ENCODE measurements around the gene ALOX5AP. TPM values are rescaled to one million over a fixed set of nuclear protein-coding genes. Genes with fewer than 3 reads are reported as not detected.

ALOX5AP gene
- total and polyA plus RNA-seq, 2 experiments from 2014 or later = 0.49 TPM; not detected in 1

- Histone ChIP-seq H3K27ac (no peak overlapping the region), H3K9me2 (ENCODE audit: insufficient read depth) (no peaks in the 10 kb centered on the region), H3K9me3 (ENCODE audit: low read depth) (no peaks in the 10 kb centered on the region), H3F3A (ENCODE audit: insufficient read depth) (no peaks in the 10 kb centered on the region), H3K4me2 (ENCODE audit: unreplicated experiment) (no peak overlapping the region), H3K4me3 (no peak overlapping the region), H3K27me3 (replicated peaks; ENCODE audit: insufficient read depth) (peaks cover 4% of the 10 kb centered on the region; the same call in 1 of the 2 replicates), H3K79me2 (ENCODE audit: insufficient read depth) (no peaks in the 10 kb centered on the region), H3K36me3 (ENCODE audit: low read depth) (no peaks in the 10 kb centered on the region), H2AFZ (no peak overlapping the region), H4K20me1 (ENCODE audit: insufficient read depth) (no peaks in the 10 kb centered on the region), H3K9ac (no peak overlapping the region), H3K4me1 (ENCODE audit: insufficient read depth) (no peaks in the 10 kb centered on the region)
- DNase-seq = no peak
- in situ Hi-C loops (cut with MboI) = no loop called here
- TF ChIP-seq EZH2phosphoT487 (IDR thresholded peaks at IDR 0.05; ENCODE audit: insufficient read depth, low read depth) (no peak), EZH2 (IDR thresholded peaks at IDR 0.05; ENCODE audit: insufficient read depth, poor library complexity, severe bottlenecking) (no peak)
These were observed 38.2 kb downstream of the ALOX5AP start for GRCh38 chr13:30773561-30773960.

- WGBS, 2 experiments (ENCODE audit: low coverage in 1 of 2, low lambda C conversion rate in 2 of 2, missing lambda C conversion rate in 2 of 2) = 83 to 90% methylated on average over 8 of the region's 8 CpGs
- H2AFZ ChIP-seq = no peak overlapping the region
- H4K20me1 ChIP-seq (ENCODE audit: insufficient read depth) = no peaks in the 10 kb centered on the region
- in situ Hi-C loops (cut with MboI) = no loop called here
- TF ChIP-seq EZH2 (IDR thresholded peaks at IDR 0.05; ENCODE audit: insufficient read depth, poor library complexity, severe bottlenecking) (no peak), EZH2phosphoT487 (IDR thresholded peaks at IDR 0.05; ENCODE audit: insufficient read depth, low read depth) (no peak)
- H3K9ac ChIP-seq = no peak overlapping the region
- no peaks in the 10 kb centered on the region for H3K79me2 ChIP-seq (ENCODE audit: insufficient read depth)
- H3K4me1 ChIP-seq (ENCODE audit: insufficient read depth) = no peaks in the 10 kb centered on the region
- DNase-seq = no peak
- H3K4me3 ChIP-seq = no peak overlapping the region
- no peak overlapping the region for H3K27ac ChIP-seq
- peaks cover 8% of the 10 kb centered on the region; the same call in 1 of the 2 replicates for H3K27me3 ChIP-seq (replicated peaks; ENCODE audit: insufficient read depth)
- H3K9me3 ChIP-seq (ENCODE audit: low read depth) = no peaks in the 10 kb centered on the region
- H3K4me2 ChIP-seq (ENCODE audit: unreplicated experiment) = no peak overlapping the region
- no peaks in the 10 kb centered on the region for H3F3A ChIP-seq (ENCODE audit: insufficient read depth)
- no peaks in the 10 kb centered on the region for H3K9me2 ChIP-seq (ENCODE audit: insufficient read depth)
- H3K36me3 ChIP-seq (ENCODE audit: low read depth) = no peaks in the 10 kb centered on the region
These were observed 38.9 kb downstream of the ALOX5AP start for GRCh38 chr13:30774214-30774730.

DNA sequence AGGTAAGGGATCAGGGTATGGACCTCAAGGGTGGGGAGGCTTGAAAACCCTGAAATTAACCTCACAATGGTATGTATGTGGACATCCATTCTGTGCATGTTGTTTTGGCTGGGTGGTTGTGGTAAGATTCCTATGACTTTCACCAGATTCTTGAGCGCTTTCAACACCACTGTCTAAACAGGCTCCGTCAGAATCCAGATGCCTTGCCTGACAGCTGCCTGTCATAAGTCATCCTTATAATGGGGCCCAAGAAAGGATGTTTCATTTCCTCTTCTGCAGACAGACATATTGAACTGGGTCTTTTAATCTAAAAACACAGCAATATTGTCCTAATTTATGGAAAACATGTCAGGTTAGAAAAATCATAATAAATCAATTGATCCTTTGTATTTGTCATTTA is 41.3 kb downstream of the ALOX5AP start:
- 84 to 93% methylated on average over 2 of the region's 2 CpGs for WGBS, 2 experiments (ENCODE audit: low coverage in 1 of 2, low lambda C conversion rate in 2 of 2, missing lambda C conversion rate in 2 of 2)
- no peak for DNase-seq

GRCh38 chr13:30779016-30779415 is 43.7 kb downstream of the ALOX5AP start:
- Histone ChIP-seq H3K27me3 (replicated peaks; ENCODE audit: insufficient read depth) (peaks cover 16% of the 10 kb centered on the region; the same call in 1 of the 2 replicates), H3K9me2 (ENCODE audit: insufficient read depth) (no peaks in the 10 kb centered on the region), H2AFZ (no peak overlapping the region), H3K9me3 (ENCODE audit: low read depth) (no peaks in the 10 kb centered on the region), H3K4me3 (no peak overlapping the region), H3K27ac (no peak overlapping the region), H3K9ac (no peak overlapping the region), H3K4me1 (ENCODE audit: insufficient read depth) (no peaks in the 10 kb centered on the region), H3K79me2 (ENCODE audit: insufficient read depth) (no peaks in the 10 kb centered on the region), H3K36me3 (ENCODE audit: low read depth) (no peaks in the 10 kb centered on the region), H3F3A (ENCODE audit: insufficient read depth) (no peaks in the 10 kb centered on the region), H4K20me1 (ENCODE audit: insufficient read depth) (no peaks in the 10 kb centered on the region), H3K4me2 (ENCODE audit: unreplicated experiment) (no peak overlapping the region)
- in situ Hi-C loops (cut with MboI) = no loop called here
- no peak for DNase-seq
- TF ChIP-seq EZH2phosphoT487 (IDR thresholded peaks at IDR 0.05; ENCODE audit: insufficient read depth, low read depth) (no peak), EZH2 (IDR thresholded peaks at IDR 0.05; ENCODE audit: insufficient read depth, poor library complexity, severe bottlenecking) (no peak)
- WGBS, 2 experiments (ENCODE audit: low coverage in 1 of 2, low lambda C conversion rate in 2 of 2, missing lambda C conversion rate in 2 of 2) = 59 to 63% methylated on average over 5 of the region's 5 CpGs

More for the DNA sequence above, 41.3 kb downstream of the ALOX5AP start:
- no peaks in the 10 kb centered on the region for H3K9me3 ChIP-seq (ENCODE audit: low read depth)
- H4K20me1 ChIP-seq (ENCODE audit: insufficient read depth) = no peaks in the 10 kb centered on the region
- in situ Hi-C loops (cut with MboI) = no loop called here
- H2AFZ ChIP-seq = no peak overlapping the region
- H3K9ac ChIP-seq = no peak overlapping the region
- H3K4me3 ChIP-seq = no peak overlapping the region
- H3K4me2 ChIP-seq (ENCODE audit: unreplicated experiment) = no peak overlapping the region
- peaks cover 16% of the 10 kb centered on the region; the same call in 1 of the 2 replicates for H3K27me3 ChIP-seq (replicated peaks; ENCODE audit: insufficient read depth)
- no peaks in the 10 kb centered on the region for H3K79me2 ChIP-seq (ENCODE audit: insufficient read depth)
- TF ChIP-seq EZH2phosphoT487 (IDR thresholded peaks at IDR 0.05; ENCODE audit: insufficient read depth, low read depth) (no peak), EZH2 (IDR thresholded peaks at IDR 0.05; ENCODE audit: insufficient read depth, poor library complexity, severe bottlenecking) (no peak)
- no peaks in the 10 kb centered on the region for H3F3A ChIP-seq (ENCODE audit: insufficient read depth)
- H3K36me3 ChIP-seq (ENCODE audit: low read depth) = no peaks in the 10 kb centered on the region
- H3K4me1 ChIP-seq (ENCODE audit: insufficient read depth) = no peaks in the 10 kb centered on the region
- H3K27ac ChIP-seq = no peak overlapping the region
- H3K9me2 ChIP-seq (ENCODE audit: insufficient read depth) = no peaks in the 10 kb centered on the region

DNA sequence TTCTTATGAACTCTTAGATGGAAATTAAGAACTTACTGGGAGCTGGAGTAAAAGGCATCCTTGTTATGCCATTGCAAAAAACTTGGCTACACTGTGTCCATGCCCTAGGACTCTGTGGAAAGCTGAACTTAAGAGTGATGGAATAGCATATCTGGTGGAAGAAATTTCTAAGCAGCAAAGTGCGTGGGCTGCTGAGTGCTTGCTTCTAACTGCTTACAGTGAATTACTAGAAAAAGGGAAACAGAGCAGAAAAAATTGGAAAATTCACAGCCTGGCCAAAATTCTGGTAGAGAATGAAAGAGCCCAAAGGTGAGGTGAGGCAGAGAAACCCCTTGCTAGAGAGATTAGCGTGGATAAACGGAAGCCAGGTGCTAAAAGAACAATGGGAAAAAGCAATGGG is 44.3 kb downstream of the ALOX5AP start:
- H3F3A ChIP-seq (ENCODE audit: insufficient read depth) = no peaks in the 10 kb centered on the region
- TF ChIP-seq EZH2phosphoT487 (IDR thresholded peaks at IDR 0.05; ENCODE audit: insufficient read depth, low read depth) (no peak), EZH2 (IDR thresholded peaks at IDR 0.05; ENCODE audit: insufficient read depth, poor library complexity, severe bottlenecking) (no peak)
- no peaks in the 10 kb centered on the region for H3K4me1 ChIP-seq (ENCODE audit: insufficient read depth)
- no peaks in the 10 kb centered on the region for H3K36me3 ChIP-seq (ENCODE audit: low read depth)
- H3K4me2 ChIP-seq (ENCODE audit: unreplicated experiment) = no peak overlapping the region
- H4K20me1 ChIP-seq (ENCODE audit: insufficient read depth) = no peaks in the 10 kb centered on the region
- in situ Hi-C loops (cut with MboI) = no loop called here
- 56 to 64% methylated on average over 3 of the region's 3 CpGs for WGBS, 2 experiments (ENCODE audit: low coverage in 1 of 2, low lambda C conversion rate in 2 of 2, missing lambda C conversion rate in 2 of 2)
- no peak overlapping the region for H3K9ac ChIP-seq
- H2AFZ ChIP-seq = no peak overlapping the region
- H3K27ac ChIP-seq = no peak overlapping the region
- H3K79me2 ChIP-seq (ENCODE audit: insufficient read depth) = no peaks in the 10 kb centered on the region
- H3K27me3 ChIP-seq (replicated peaks; ENCODE audit: insufficient read depth) = peaks cover 16% of the 10 kb centered on the region; the same call in 1 of the 2 replicates
- H3K4me3 ChIP-seq = no peak overlapping the region
- no peaks in the 10 kb centered on the region for H3K9me2 ChIP-seq (ENCODE audit: insufficient read depth)
- DNase-seq = no peak
- H3K9me3 ChIP-seq (ENCODE audit: low read depth) = no peaks in the 10 kb centered on the region

All from GM23248 (cell line).